Nucleus accumbens (tissue), 56 donors: ENCODE results near the gene MYOCOS.

ENCODE experiments used
- DNase-seq, 56 donors: peaks; one replicate each; lab custom pipeline; 2025; lab: John Stamatoyannopoulos, UW

MYOCOS gene

DNA sequence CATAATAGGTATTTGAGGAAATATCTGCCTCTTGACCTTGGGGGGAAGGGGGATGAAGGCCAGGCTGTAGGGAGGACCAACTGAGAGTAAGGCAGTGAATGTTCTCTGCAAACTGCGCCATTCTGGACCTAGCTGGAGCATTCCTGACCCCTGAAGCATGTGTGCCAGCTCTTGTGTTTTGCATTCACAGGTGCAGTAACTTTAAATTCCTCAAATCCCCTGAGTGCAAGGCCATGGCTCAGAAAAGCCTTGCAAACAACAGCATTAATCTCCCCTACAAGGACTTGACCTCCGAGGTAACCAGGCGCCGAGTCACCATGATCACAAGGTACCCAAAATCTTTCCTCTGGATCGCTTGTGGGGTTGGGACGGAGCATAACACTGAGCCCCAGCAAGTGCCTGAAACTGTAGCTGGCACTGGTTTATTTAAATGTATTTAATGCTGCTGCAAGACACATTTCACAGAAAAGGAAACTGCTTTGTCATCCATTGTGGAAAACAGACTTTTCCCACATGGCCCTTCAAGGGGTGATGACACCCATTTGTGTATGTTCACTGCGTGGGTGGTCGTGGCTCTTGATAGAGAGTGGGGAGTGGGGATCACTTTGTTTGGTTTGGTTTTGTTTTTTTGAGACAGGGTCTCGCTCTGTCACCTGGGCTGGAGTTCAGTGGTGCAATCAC lies 1.7 kb downstream of the MYOCOS start:
- DNase-seq: no peak

DNA sequence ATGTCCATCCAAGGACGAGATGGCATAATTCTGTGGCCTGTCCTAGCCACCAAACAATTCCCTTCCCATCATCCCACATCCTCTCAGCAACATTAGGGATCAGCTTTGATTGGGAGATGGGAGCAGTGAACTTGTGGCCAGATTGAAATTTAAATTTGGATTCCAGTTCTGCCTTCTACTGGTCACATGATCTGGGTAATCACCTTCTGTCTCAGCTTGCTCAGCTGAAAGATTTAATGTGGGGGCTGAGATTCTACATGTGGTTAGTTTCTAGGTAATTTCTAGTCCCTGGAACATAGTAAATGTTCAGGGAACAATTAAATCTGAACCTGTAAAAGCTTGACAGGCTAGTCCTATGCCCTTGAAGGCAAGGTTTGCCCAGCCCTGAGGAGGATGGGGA lies 3.2 kb downstream of the MYOCOS start:
- no peak for DNase-seq

DNA sequence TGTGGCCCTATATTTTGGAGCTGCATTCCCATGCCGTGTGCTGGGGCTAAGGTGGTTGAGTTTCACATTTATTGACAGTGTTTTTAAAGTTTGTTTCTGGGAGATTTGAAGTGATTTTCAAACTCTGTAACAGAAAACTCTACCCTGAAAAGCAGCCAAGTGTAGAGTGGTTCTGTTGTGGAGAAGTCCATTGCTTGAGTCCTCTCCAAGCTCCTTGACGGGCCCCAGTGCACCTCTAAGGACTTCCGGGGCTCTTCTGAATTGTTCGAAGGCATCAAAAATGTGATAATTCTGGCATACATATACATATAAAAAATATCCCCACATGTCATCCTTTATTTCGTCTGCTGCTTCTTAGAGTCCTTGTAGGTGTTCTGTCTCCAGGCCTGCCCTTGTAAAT lies 5.0 kb downstream of the MYOCOS start:
- DNase-seq: no peak

DNA sequence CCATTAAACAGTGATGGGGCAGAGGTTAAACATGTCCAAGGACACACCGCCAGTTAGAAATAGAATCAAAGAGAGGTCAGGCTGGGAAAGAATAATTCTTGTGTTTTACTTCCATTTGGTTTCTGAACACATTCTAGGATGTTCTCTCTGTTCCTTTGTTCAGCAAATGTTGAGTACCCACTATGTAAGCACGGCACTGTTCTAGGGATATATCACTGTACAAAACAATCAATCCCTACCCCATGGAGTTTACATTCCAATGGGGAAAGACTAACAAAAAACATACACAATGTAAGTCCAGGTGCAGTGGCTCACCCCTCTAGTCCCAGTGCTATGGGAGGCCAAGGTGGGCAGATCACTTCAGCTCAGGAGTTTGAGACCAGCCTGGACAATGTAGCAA lies 6.2 kb downstream of the MYOCOS start:
- DNase-seq: no peak

DNA sequence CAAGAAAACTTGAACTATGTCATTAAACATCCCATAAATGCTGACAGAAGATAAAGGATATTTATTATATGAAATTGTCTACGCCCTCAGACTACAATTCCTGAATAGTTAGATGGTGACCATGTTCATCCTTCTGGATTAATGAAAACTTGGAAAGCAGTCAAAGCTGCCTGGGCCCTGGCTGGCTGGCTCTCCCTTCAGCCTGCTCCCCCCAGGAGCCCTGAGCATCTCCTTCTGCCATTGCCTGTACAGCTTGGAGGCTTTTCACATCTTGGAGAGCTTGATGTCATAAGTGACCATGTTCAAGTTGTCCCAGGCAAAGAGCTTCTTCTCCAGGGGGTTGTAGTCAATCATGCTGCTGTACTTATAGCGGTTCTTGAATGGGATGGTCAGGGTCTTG lies 13.6 kb downstream of the MYOCOS start:
- DNase-seq: no peak

DNA sequence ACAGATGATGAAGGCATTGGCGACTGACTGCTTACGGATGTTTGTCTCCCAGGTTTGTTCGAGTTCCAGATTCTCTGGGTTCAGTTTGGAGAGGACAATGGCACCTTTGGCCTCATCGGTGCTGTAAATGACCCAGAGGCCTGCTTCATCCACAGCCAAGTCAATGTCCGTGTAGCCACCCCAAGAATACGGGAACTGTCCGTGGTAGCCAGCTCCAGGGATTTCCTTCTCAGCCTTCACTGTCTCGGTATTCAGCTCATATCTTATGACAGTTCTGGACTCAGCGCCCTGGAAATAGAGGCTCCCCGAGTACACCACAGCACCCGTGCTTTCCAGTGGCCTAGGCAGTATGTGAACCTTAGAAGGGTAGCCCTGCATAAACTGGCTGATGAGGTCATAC lies 14.1 kb downstream of the MYOCOS start:
- DNase-seq: no peak

DNA sequence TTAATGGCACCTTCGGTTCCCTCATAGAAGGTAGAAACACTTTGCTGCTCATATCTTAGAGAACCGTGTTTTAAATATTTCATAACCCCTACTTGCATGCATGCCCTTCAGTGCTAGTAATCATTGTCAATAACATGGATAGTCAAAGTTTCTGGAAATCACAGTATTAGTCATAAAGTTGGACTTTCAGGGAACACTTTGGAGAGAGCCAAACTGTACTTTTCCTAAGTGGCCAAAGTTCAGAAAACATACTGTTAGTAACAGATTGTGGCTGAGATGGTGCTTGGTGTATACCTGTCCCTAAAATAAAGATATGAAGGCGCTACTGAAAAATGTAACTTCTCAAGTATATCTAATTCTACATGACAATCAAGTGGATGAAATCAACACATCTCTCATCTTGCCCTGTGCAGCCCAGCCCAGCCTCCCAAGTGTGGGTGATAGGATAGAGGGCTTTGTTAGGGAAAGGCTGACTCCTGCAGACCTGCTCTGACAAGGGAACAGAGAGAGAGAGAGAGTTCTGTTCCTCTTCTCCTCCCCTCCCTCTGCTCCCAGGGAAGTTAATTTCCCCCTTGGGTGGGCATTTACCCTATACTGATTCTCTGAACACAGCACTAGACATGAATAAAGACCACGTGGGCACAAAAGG lies 16.0 kb downstream of the MYOCOS start:
- DNase-seq: no peak

DNA sequence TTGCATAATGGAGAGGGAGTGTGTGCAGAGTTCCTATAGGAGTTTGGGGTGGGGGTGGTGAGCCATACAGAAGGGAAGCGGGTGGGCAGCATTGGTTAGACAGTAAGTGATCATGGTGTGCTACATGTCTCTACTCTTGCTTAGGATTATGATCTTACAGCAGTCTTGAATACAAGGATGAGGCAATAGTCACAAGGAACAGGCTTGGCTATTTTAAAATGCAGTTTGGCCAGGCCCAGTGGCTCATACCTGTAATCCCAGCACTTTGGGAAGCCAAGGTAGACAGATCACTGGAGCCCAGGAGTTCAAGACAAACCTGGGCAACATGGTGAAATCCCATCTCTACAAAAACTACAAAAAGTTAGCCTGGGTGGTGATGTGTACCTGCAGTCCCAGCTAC lies 18.2 kb downstream of the MYOCOS start:
- no peak for DNase-seq

DNA sequence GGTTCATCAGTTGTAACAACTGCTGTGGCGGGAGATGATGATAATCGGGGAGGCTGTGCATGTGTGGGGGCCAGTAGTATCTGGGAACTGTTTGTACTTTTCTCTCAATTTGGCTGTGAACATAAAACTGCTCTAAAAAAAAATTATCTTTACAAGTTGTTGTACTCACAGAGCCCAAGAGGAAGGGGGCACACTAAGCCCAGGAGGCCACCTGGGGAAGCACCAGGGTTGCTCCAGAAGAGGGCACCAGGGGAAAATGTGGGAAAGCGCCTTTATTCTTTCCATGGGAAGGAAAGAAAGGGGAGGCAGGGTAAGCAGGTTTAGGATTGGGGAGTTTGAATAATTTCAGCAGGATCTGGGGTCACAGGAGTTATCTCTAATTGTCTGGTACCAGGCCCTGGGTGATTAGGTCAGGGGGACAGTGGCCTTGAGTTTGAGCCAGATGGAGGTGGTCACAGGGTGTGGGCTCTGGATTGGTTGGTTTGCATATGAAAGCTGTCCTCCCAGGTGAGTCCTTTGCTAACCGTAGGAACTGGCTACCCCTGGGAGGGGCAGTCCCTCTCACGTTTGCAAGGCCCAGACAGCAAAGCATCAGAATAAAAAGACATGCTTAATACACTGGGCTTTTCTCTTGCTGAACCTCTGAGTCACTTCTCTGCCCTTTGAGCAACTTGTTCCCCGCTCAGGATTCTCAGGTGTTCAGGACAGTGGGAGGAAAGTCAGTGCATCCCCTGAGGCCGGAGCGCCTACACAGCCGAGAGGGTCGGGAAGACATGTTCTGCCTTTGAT lies 19.2 kb downstream of the MYOCOS start:
- DNase-seq: no peak

DNA sequence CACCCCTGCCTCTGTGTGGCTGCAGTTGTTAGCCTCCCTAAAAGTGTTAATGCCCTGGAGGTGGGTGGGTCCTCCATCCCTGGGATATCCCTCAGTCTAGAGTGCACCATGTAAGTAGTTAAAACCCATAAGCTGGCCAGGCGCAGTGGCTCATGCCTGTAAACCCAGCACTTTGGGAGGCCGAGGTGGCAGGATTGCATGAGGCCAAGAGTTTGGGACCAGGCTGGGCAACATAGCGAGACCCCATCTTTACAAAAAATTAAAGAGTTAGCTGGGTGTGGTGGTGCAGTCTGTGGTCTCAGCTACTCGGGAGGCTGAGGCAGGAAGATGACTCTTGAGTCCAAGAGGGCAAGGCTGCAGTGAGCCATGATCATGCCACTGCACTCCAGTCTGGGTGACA lies 20.2 kb downstream of the MYOCOS start:
- DNase-seq: no peak

DNA sequence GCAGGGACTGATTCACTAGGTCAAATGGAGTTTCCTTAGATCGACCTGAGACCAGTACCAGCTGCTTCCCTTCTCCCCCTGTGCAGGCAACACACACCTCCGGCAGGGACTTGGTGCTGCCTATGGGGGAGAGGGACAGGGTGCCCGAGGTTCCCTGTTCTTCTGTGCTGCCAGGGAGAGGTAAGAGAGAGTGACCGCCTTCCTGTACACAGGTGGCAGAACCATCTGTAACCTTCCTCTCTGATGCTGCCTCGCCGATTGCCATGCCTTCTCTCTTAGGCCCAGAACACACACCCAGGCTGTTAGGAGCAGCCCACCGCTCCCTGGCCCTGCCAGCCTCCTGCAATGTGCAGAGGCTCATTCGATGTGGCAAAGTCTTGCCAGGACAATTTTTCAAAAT lies 21.1 kb downstream of the MYOCOS start:
- DNase-seq: no peak

DNA sequence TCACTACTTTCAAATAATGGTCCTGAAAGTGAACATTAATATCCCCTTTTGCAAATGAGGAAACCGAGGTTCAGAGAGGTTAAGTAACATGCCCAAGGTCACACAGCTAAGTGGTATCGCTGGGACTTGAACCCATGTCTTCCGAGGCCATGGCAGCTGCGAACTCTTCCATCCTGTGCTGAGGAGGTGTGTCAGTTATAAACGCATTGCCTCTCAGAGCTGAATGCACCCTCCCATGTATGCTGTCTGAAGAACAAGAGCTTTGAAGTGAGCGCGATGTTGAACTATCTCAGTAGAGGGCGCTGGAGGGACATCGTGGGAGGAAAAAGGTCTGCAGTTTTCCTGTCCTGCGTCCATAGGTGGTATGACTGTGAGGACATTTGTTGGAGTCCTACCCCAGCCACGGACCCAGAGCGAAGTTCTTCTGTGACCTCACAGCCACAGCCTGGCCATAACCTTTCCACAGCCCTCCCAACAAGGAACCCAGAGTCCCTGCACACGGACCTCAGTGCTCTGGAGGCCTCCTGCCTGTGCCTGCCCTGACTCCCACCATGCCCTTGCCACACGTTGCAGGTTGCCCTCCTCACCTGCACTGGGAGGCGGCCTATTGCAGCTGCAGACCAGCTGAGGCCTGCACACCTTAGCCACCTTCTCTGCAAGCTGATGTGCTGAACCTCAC lies 22.9 kb downstream of the MYOCOS start:
- peak in 42 of 56 donors; percentile 8 to 72 (median 32) for DNase-seq

DNA sequence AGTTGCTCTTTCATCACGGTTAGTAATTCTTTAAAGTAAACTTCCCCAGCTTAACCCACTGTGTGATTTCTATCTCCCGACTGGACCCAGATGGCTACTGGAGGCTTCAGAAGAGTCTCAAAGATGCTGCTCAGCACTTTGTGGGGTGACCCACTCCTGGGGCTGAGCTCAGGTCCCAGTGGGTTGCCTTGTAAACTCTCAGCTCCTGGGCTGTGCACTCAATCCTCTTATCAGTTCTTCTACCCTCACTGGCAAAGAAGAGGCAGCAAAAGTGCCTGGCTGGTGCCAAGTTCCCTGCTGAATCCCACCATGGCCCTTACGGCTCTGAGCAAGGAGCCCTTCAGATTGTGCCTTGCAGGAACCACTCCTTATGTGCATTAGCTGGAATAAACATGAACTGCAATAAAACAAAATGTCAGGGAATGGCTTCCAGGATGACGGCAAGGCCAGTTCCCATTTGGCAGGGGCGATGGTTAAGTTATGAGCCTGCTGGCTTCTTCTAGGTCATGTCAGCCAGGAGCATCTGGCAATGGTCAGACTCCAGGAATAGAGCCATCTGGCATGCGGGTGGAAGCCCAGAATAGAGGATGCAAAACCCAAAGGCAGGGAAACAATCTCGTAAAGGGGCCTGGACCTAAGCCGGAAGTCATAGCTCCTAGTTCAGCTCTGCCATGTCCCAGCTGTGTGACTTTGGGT lies 23.7 kb downstream of the MYOCOS start:
- peak in 31 of 56 donors; percentile 3 to 68 (median 16) for DNase-seq

DNA sequence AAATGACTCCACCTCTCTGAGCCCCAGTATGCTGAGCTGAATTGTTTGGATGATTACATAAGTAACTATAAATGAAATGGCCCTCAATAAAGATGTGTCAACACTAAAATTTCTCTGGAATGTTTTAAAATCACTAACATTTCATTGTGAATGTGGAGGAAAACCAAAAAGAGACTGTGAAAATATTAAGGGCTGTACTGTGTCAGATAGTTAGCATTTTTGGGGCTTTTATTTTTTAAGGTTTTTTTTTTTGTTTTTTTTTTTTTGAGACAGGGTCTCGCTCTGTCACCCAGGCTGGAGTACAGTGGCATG lies 24.2 kb downstream of the MYOCOS start:
- DNase-seq: no peak

DNA sequence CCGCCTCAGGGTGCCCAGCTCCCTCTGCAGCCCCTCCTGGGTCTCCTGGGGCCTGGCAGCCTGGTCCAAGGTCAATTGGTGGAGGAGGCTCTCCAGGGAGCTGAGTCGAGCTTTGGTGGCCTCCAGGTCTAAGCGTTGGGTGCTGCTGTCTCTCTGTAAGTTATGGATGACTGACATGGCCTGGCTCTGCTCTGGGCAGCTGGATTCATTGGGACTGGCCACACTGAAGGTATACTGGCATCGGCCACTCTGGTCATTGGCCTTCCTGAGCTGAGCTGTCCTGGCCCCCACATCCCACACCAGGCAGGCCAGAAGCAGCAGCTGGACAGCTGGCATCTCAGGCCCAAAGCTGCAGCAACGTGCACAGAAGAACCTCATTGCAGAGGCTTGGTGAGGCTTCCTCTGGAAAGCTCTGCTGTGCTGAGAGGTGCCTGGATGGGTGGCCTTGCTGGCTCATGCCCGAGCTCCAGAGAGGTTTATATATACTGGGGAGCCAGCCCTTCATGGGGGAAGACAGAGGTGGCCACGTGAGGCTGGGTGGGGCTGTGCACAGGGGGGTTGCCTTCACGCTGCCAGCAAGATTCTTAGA lies 30.3 kb downstream of the MYOCOS start, which contains the start of gene MYOC:
TSS of gene MYOC (minus strand) at position 455 of the 589 bp plus-strand sequence. CDS start at position 378, 77 bp downstream.
- no peak for DNase-seq

DNA sequence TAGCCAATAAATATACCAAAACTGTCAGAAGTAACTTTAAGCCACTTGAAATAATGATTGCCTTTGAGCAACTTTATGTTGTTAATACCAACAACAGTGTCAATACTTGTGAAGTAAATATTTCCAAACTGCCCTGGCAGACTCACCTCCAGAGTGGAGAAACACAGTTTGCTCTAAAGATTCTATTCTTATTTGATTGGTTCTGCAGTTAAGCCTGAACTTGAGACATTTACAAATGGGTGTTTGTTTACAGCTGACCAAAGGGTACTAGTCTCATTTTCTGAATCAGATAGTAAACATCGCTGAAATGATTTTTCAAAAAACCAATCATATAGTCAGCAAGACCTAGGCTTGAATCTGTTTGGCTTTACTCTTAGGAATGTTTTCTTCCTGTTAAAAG lies 31.8 kb downstream of the MYOCOS start:
- DNase-seq: no peak

DNA sequence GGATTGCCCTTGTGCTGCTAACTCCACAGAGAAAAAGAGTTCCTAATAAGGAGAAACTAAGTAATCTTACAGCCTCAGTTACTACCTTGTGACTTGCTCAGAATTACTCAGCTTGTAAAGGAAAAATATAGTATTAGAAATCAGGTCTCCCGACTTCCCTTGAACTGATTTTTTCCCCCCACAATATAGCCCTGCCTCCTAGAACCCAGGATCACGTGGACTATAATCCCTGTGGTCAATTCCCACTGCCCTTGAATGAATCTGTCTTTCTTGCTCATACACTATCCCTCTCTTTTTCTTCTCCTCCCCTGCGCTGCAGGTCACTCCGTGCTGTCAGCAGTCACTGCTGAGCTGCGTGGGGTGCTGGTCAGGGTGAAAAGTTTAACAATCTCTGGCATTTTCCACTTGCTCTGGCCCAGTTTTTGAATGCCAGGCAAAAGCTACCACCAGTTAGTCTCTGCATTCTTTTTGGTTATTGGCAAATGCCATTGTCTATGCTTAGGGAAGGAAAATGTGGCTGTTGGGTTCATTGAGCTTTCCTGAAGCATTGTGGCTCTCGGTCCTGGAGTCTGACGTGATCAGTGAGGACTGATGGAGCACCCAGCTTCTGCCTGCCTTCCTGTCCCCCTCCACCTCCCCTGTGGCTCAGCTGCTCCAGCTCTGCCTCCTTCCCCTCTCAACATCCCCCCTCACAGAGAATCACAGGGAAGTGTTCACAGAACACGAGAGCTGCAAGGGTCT lies 32.3 kb downstream of the MYOCOS start:
- peak in 1 of 56 donors; percentile 2 for DNase-seq

DNA sequence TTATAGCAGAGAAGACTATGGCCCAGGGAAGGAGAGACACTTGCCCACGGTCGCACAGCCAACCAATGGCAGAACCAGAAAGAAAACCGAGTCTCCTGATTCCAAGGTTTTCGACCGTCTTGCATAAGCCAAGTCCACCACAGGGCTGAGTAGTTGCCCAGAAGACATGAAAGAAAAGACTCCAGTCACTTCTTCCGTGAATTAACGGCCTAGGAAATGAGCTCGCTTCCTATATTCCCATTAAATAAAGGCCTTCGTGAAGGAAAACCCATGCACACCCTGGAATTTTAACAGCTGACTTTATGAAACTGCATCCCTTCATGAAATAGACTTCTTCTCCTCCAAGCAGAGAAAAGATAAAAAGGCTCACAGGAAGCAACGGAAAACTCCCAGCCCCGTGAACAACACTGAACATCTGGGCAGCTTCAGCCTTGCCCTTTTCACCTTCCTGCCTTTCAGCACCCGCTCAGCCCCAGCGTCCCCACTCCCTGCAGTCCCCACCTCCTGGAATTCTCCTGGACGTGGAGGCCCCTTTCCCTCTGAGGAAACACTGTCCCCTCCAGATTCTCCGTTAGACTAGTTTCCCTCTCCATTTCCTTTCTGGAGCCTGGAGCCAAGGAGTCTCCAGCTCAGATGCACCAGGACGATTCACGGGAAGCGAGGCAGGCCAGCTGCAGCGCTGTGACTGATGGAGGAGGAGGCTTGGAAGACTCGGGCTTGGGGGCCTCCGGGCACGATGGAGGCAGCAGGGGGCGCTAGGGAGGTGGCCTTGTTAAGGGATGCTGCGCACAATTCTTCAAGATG lies 33.1 kb downstream of the MYOCOS start:
- DNase-seq: peak in 18 of 56 donors; percentile 3 to 51 (median 12)

DNA sequence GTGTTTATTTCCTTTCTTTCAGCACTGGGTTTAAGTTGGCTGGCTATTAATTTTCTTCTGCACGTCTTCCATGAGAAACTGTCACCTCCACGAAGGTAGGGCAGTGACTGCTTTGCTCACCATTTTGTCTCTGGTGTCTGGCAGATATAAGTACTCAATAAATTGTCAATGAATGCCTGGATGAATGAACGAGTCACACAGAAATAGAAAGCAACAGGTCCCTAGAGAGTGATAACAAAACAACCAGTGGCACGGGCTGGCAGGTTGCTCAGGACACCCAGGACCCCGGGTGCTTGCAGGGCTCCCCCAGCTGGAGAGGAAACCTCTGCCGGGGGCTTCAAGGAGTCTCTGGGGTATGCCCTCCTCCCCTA lies 33.7 kb downstream of the MYOCOS start:
- DNase-seq: no peak
